A549 (cell line): Measurements from ENCODE around the gene TBC1D22A.

ENCODE experiments used
- EP300 ChIP-seq, 2 experiments: fragments of >200 bp; sonication (Bioruptor Twin); formaldehyde crosslinking; IDR thresholded peaks; 2 replicates in 1 of 2; 3 replicates in 1 of 2; pipeline ENCODE4 v1.6.1; 2016 to 2017
- ESRRA ChIP-seq: fragments of 150-350 bp; IDR thresholded peaks from 2 replicates; pipeline ENCODE4 v1.6.1; 2014; ENCODE audit warnings: mild to moderate bottlenecking, low read length, borderline replicate concordance
- HDAC2 ChIP-seq: fragments of 200-600 bp; sonication (generic); IDR thresholded peaks from 2 replicates; pipeline ENCODE4 v1.6.1; 2016
- JUNB ChIP-seq: fragments of >200 bp; sonication (Bioruptor Twin); formaldehyde crosslinking; IDR thresholded peaks from 2 replicates; pipeline ENCODE4 v1.6.1; 2016
- KDM5A ChIP-seq: fragments of 200-600 bp; sonication (generic); IDR thresholded peaks from 2 replicates; pipeline ENCODE4 v1.6.1; 2016; ENCODE audit warnings: antibody characterized with exemption, mild to moderate bottlenecking
- MAFK ChIP-seq: fragments of 450-650 bp; IDR thresholded peaks from 2 replicates; pipeline ENCODE4 v1.6.1; 2014; ENCODE audit not compliant: partially characterized antibody
- NFE2L2 ChIP-seq: fragments of 150-350 bp; conservative IDR thresholded peaks from 2 replicates; pipeline ENCODE4 v1.6.1; 2014; ENCODE audit warnings: low read length
- POLR2A ChIP-seq: IDR thresholded peaks from 2 replicates; pipeline ENCODE4 v1.6.1; 2012; ENCODE audit warnings: mild to moderate bottlenecking, low read length
- RAD21 ChIP-seq, 2 experiments: fragments of >200 bp in 1 of 2; sonication (Bioruptor Twin) in 1 of 2; formaldehyde crosslinking in 1 of 2; IDR thresholded peaks in 1 of 2; conservative IDR thresholded peaks in 1 of 2; 2 replicates in 1 of 2; 3 replicates in 1 of 2; pipeline ENCODE4 v1.6.1; 2012 to 2018; ENCODE audit warnings: inconsistent platforms in 1 of 2
- ZFP36 ChIP-seq: fragments of 450-650 bp; IDR thresholded peaks from 2 replicates; pipeline ENCODE4 v1.6.1; 2014; ENCODE audit warnings: borderline replicate concordance; ENCODE audit not compliant: partially characterized antibody
- TF ChIP-seq, protein P1 (sequence below): fragments of >200 bp; sonication (Bioruptor Twin); formaldehyde crosslinking; IDR thresholded peaks from 3 replicates; pipeline ENCODE4 v1.5.1; 2016
- TF ChIP-seq, protein P2 (sequence below): IDR thresholded peaks from 2 replicates; pipeline ENCODE4 v1.6.1; 2012; ENCODE audit warnings: low read depth, borderline replicate concordance
- TF ChIP-seq, protein P3 (sequence below): fragments of 200-600 bp; sonication (generic); IDR thresholded peaks from 2 replicates; pipeline ENCODE4 v1.6.1; 2016; ENCODE audit warnings: antibody characterized with exemption, mild to moderate bottlenecking, moderate library complexity

DNA sequence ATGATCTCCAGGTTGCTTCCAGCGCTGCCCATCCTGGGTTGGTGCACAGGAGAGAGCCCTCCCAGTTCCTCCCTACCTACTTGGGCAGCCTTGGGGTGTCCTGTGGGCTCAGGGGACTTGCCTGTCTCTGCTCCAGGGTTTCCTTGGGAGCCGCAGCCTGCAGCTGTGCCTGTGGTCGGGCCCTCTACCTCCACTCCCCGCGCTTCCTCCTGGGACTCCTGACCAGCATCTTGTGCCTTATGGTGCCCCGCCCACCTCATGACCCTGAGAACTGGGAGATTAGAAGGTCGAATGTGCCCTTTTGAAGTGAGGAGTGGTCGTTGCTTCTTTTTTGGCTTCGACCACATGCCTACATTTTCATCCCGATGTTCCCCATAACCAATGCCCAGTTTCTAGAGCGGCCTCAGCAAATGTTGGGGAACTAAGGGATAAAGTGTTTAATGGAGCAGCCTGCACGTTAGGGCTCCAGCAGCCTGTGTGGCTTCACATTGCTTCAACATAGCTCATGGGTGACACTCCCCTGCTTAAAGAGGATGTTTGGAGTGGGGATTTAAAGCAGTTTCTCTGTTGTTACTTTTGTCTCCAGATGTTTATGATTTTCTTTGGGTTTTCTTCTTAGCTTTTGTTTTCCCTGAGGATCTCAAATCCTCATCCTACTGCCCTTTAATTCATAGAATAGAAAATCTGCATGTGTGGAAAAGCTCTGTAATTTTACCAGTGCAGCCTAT is 248.8 kb downstream of the TBC1D22A start:
- TF ChIP-seq POLR2A: no peak
- TF ChIP-seq ESRRA: no peak
- TF ChIP-seq, protein P1, sequence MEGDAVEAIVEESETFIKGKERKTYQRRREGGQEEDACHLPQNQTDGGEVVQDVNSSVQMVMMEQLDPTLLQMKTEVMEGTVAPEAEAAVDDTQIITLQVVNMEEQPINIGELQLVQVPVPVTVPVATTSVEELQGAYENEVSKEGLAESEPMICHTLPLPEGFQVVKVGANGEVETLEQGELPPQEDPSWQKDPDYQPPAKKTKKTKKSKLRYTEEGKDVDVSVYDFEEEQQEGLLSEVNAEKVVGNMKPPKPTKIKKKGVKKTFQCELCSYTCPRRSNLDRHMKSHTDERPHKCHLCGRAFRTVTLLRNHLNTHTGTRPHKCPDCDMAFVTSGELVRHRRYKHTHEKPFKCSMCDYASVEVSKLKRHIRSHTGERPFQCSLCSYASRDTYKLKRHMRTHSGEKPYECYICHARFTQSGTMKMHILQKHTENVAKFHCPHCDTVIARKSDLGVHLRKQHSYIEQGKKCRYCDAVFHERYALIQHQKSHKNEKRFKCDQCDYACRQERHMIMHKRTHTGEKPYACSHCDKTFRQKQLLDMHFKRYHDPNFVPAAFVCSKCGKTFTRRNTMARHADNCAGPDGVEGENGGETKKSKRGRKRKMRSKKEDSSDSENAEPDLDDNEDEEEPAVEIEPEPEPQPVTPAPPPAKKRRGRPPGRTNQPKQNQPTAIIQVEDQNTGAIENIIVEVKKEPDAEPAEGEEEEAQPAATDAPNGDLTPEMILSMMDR: no peak
- TF ChIP-seq, protein P2, sequence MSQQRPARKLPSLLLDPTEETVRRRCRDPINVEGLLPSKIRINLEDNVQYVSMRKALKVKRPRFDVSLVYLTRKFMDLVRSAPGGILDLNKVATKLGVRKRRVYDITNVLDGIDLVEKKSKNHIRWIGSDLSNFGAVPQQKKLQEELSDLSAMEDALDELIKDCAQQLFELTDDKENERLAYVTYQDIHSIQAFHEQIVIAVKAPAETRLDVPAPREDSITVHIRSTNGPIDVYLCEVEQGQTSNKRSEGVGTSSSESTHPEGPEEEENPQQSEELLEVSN: no peak
- no peak for TF ChIP-seq NFE2L2
- no peak for TF ChIP-seq JUNB
- TF ChIP-seq MAFK: no peak
- no peak for TF ChIP-seq KDM5A
- TF ChIP-seq EP300 (IDR thresholded peaks at IDR 0.05): no peak
- no peak for TF ChIP-seq ZFP36
- TF ChIP-seq, protein P3, sequence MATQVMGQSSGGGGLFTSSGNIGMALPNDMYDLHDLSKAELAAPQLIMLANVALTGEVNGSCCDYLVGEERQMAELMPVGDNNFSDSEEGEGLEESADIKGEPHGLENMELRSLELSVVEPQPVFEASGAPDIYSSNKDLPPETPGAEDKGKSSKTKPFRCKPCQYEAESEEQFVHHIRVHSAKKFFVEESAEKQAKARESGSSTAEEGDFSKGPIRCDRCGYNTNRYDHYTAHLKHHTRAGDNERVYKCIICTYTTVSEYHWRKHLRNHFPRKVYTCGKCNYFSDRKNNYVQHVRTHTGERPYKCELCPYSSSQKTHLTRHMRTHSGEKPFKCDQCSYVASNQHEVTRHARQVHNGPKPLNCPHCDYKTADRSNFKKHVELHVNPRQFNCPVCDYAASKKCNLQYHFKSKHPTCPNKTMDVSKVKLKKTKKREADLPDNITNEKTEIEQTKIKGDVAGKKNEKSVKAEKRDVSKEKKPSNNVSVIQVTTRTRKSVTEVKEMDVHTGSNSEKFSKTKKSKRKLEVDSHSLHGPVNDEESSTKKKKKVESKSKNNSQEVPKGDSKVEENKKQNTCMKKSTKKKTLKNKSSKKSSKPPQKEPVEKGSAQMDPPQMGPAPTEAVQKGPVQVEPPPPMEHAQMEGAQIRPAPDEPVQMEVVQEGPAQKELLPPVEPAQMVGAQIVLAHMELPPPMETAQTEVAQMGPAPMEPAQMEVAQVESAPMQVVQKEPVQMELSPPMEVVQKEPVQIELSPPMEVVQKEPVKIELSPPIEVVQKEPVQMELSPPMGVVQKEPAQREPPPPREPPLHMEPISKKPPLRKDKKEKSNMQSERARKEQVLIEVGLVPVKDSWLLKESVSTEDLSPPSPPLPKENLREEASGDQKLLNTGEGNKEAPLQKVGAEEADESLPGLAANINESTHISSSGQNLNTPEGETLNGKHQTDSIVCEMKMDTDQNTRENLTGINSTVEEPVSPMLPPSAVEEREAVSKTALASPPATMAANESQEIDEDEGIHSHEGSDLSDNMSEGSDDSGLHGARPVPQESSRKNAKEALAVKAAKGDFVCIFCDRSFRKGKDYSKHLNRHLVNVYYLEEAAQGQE: no peak
- no peak for TF ChIP-seq HDAC2
- no peak for TF ChIP-seq RAD21 (conservative IDR thresholded peaks at IDR 0.05 in 1 of 2, IDR thresholded peaks at IDR 0.05 in 1 of 2)
